Keratinocyte (primary cell): Measurements from ENCODE around the gene CR1L.
A peak's percentile ranks its signal among the peaks of the same experiment; 100 is the strongest.

Experiments used
- CTCF ChIP-seq, 3 experiments: IDR thresholded peaks in 1 of 3; conservative IDR thresholded peaks in 1 of 3; optimal IDR thresholded peaks in 1 of 3; 2 replicates in 2 of 3; 3 replicates in 1 of 3; pipeline versions ENCODE3 to v1.5.1; 2011; ENCODE audit warnings: low read length in 3 of 3, mild to moderate bottlenecking in 3 of 3, moderate library complexity in 2 of 3, control low read depth in 1 of 3, inconsistent platforms in 1 of 3; ENCODE audit not compliant: insufficient read depth in 2 of 3; ENCODE audit errors: extremely low read depth in 1 of 3
- EZH2 ChIP-seq: IDR thresholded peaks from one replicate; pipeline ENCODE4 v1.6.1; 2012; ENCODE audit warnings: inconsistent platforms, mild to moderate bottlenecking, low read length, moderate library complexity

DNA sequence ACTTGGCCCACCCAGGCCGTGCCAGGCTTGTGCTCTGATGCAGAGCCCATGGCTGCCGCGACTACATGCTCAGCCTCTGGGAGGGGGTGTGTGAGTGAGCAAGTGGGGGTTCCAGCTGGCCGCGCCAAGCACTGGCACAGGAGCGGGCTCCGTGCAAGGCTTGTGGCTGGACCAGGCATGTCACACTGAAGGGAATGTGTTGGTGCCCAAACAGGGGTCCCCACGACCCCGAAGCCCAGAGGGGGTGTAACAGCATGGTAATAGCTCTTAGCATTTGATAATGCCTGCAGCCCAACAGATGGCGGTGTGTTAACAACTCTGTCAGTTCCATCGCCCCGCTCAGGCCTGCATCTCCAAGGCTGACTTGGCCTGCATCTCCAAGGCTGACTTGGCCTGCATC lies 68.6 kb downstream of the CR1L start:
- TF ChIP-seq CTCF (optimal IDR thresholded peaks at IDR 0.05 in 1 of 3, IDR thresholded peaks at IDR 0.05 in 1 of 3, conservative IDR thresholded peaks at IDR 0.05 in 1 of 3; ENCODE audit: extremely low read depth in 1 of 3, insufficient read depth in 2 of 3, low read length in 3 of 3) (peak in 1 of 3 experiments; percentile 33), EZH2 (no peak)
